Gastrocnemius medialis (tissue), 4 donors: ENCODE results near the gene JDP2. TPM values are rescaled to one million over a fixed set of nuclear protein-coding genes. Genes with fewer than 3 reads are reported as not detected.

Experiments
- ATAC-seq, 2 donors: fragments of 150-250 bp; one replicate each; pipeline ENCODE4 v1.9.1; 2016
- DNase-seq, 2 donors: peaks; one replicate each; pipeline ENCODE4 v3.0.0-alpha.2; 2019
- H3K27ac ChIP-seq, 4 donors: fragments of 200-600 bp; sonication (generic); 1 replicate in 1 of 4; 2 replicates in 3 of 4; pipeline ENCODE4 v1.5.1; 2016 to 2018; ENCODE audit warnings: mild to moderate bottlenecking in 2 of 4, moderate library complexity in 1 of 4
- H3K27me3 ChIP-seq, 3 donors: fragments of 200-600 bp; sonication (generic) in 2 of 3; 1 replicate in 1 of 3; 2 replicates in 2 of 3; pipeline versions ENCODE4 v1.5.1 to v1.6.0; 2016 to 2019; ENCODE audit warnings: mild to moderate bottlenecking in 1 of 3, moderate library complexity in 1 of 3
- H3K36me3 ChIP-seq, 2 donors: fragments of 200-600 bp; sonication (generic) in 1 of 2; one replicate each; pipeline ENCODE4 v1.5.1; 2017 to 2018
- H3K4me1 ChIP-seq, 2 donors: fragments of 200-600 bp; sonication (generic) in 1 of 2; one replicate each; pipeline ENCODE4 v1.5.1; 2016 to 2017; ENCODE audit warnings: mild to moderate bottlenecking in 2 of 2
- H3K4me3 ChIP-seq, 4 donors: fragments of 200-600 bp; sonication (generic) in 3 of 4; 1 replicate in 1 of 4; 2 replicates in 3 of 4; pipeline ENCODE4 v1.5.1; 2016 to 2019; ENCODE audit warnings: mild to moderate bottlenecking in 2 of 4
- H3K9me3 ChIP-seq, 3 donors: fragments of 200-600 bp; sonication (generic) in 2 of 3; 1 replicate in 1 of 3; 2 replicates in 2 of 3; pipeline ENCODE4 v1.5.1; 2016 to 2019
- CTCF ChIP-seq, 5 experiments: fragments of 450-650 bp in 3 of 5; fragments of 200-600 bp in 2 of 5; sonication (generic) in 2 of 5; IDR thresholded peaks in 4 of 5; conservative IDR thresholded peaks in 1 of 5; 1 replicate in 4 of 5; 2 replicates in 1 of 5; pipeline ENCODE4 v1.5.1; 2016 to 2019; ENCODE audit warnings: antibody characterized with exemption in 5 of 5, mild to moderate bottlenecking in 3 of 5, moderate library complexity in 3 of 5
- POLR2A ChIP-seq, 2 donors: fragments of 450-650 bp; IDR thresholded peaks; one replicate each; pipeline ENCODE4 v1.6.1; 2017; ENCODE audit warnings: antibody characterized with exemption in 2 of 2, mild to moderate bottlenecking in 2 of 2, moderate library complexity in 2 of 2
- in situ Hi-C, 4 donors: fragments of 200-750 bp; cut with MboI; loops; one replicate each; pipeline versions ENCODE4 v1.15.0 to v1.8.0; 2017; ENCODE audit warnings: low sequenced_read_pairs in 4 of 4
- intact Hi-C: fragments of 100-400 bp; cut with DNase I; formaldehyde crosslinking; loops from one replicate; pipeline ENCODE4 v1.15.1; 2023; ENCODE audit warnings: low total_unique reads
- total RNA-seq, 4 donors: library from RNA; depleted of rRNA; stranded (reverse); fragments of >200 nt; gene quantifications; one replicate each; pipeline versions ENCODE4 v1.1.0 to v1.2.3, GENCODE V29; 2016

The JDP2 gene
- total RNA-seq, 4 donors from 2014 or later: 17.3 to 80.2 (median 31.7) TPM

- Histone ChIP-seq H3K36me3 (no peaks in the 10 kb centered on the region), H3K4me3 (no peak overlapping the region), H3K27me3 (no peaks in the 10 kb centered on the region), H3K27ac (no peak overlapping the region), H3K9me3 (no peaks in the 10 kb centered on the region), H3K4me1 (peaks cover 0 to 5% of the 10 kb centered on the region in 2 donors)
- TF ChIP-seq CTCF (IDR thresholded peaks at IDR 0.05 in 4 of 5, conservative IDR thresholded peaks at IDR 0.05 in 1 of 5): no peak
- TF ChIP-seq POLR2A (IDR thresholded peaks at IDR 0.05): no peak
- intact Hi-C loops: no loop called here
- DNase-seq: no peak
- in situ Hi-C loops: no loop called here
- no peak for ATAC-seq
These were observed 86.3 kb downstream of the JDP2 start for GRCh38 chr14:75513911-75514672.

- peak overlapping the region in 1 of 4 donors; percentile 25 for H3K27ac ChIP-seq
- in situ Hi-C loops: no loop called here
- no peaks in the 10 kb centered on the region for H3K9me3 ChIP-seq
- H3K36me3 ChIP-seq: no peaks in the 10 kb centered on the region
- no peaks in the 10 kb centered on the region for H3K27me3 ChIP-seq
- peaks cover 0 to 5% of the 10 kb centered on the region in 2 donors for H3K4me1 ChIP-seq
- H3K4me3 ChIP-seq: peak overlapping the region in 3 of 4 donors; percentile 40 to 67 (median 50)
- DNase-seq (no peak), ATAC-seq (peak in 1 of 2 donors; percentile 37)
- TF ChIP-seq CTCF (IDR thresholded peaks at IDR 0.05 in 4 of 5, conservative IDR thresholded peaks at IDR 0.05 in 1 of 5) (peak in 2 of 5 experiments; percentile 20 to 40), POLR2A (IDR thresholded peaks at IDR 0.05) (no peak)
- intact Hi-C loops: no loop called here
These were observed 87.1 kb downstream of the JDP2 start for GRCh38 chr14:75514673-75515628.

GRCh38 chr14:75515629-75515996 lies 87.8 kb downstream of the JDP2 start:
- peak overlapping the region in 3 of 4 donors; percentile 40 to 67 (median 50) for H3K4me3 ChIP-seq
- H3K27me3 ChIP-seq: no peaks in the 10 kb centered on the region
- no peak for TF ChIP-seq POLR2A (IDR thresholded peaks at IDR 0.05)
- TF ChIP-seq CTCF (IDR thresholded peaks at IDR 0.05 in 4 of 5, conservative IDR thresholded peaks at IDR 0.05 in 1 of 5): no peak
- peaks cover 0 to 5% of the 10 kb centered on the region in 2 donors for H3K4me1 ChIP-seq
- DNase-seq: no peak
- in situ Hi-C loops (no loop called here), intact Hi-C loops (no loop called here)
- no peaks in the 10 kb centered on the region for H3K36me3 ChIP-seq
- ATAC-seq: peak in 1 of 2 donors; percentile 7
- H3K9me3 ChIP-seq: no peaks in the 10 kb centered on the region
- no peak overlapping the region for H3K27ac ChIP-seq

- in situ Hi-C loops: no loop called here
- Histone ChIP-seq H3K4me3 (no peak overlapping the region), H3K27ac (no peak overlapping the region), H3K9me3 (no peaks in the 10 kb centered on the region), H3K4me1 (peaks cover 0 to 5% of the 10 kb centered on the region in 2 donors), H3K27me3 (no peaks in the 10 kb centered on the region), H3K36me3 (no peaks in the 10 kb centered on the region)
- TF ChIP-seq CTCF (IDR thresholded peaks at IDR 0.05 in 4 of 5, conservative IDR thresholded peaks at IDR 0.05 in 1 of 5) (peak; percentile 33 to 65 (median 50)), POLR2A (IDR thresholded peaks at IDR 0.05) (no peak)
- DNase-seq (peak in 1 of 2 donors; percentile 62), ATAC-seq (peak; percentile 73 to 83)
- intact Hi-C loops: loop anchor here (1.0 kb wide), 1 partner anchor 43 kb away; no protein-coding TSS in a partner anchor
These were observed 90.8 kb downstream of the JDP2 start for GRCh38 chr14:75518625-75519024.
